Measurements from ENCODE around the gene TYMP.

Gene TYMP

DNA sequence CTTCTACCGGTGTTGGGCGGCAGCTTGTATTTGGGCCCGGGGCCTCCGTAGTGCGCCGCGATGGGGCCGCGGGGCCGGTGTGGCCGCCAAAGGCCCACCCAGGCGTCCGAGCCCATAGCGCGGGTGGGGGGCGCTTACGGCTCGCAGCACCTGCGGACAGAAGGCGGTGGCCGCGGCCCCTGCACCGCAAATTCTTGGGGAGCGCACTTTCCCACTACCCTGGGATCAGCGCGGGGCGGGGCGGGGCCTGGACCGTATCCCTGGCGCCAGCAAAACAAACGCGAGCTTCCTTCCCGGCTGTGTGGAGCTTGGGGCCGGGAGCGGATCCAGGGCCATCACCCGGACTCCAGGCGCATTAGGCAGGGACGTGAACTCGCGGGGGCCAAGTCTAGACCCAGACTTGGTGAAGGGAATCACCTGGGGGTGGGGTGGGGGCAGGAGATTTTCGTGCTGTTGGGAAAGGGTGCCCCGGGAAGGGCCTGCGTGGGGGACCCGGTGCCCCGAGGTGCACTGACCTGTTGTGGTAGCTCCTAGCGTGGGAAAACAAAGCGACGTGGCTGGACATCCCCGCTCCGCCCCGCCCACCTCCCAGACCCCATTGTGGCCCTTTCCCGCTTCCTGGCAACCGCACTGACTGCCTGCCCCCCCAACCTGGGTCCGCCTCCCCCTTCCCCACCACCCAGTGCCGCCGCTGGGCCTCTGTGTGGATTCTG is 2.3 kb upstream of the TYMP start (continued):
- TF ChIP-seq, protein P1, sequence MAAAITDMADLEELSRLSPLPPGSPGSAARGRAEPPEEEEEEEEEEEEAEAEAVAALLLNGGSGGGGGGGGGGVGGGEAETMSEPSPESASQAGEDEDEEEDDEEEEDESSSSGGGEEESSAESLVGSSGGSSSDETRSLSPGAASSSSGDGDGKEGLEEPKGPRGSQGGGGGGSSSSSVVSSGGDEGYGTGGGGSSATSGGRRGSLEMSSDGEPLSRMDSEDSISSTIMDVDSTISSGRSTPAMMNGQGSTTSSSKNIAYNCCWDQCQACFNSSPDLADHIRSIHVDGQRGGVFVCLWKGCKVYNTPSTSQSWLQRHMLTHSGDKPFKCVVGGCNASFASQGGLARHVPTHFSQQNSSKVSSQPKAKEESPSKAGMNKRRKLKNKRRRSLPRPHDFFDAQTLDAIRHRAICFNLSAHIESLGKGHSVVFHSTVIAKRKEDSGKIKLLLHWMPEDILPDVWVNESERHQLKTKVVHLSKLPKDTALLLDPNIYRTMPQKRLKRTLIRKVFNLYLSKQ (tag by site-specific recombination; IDR thresholded peaks at IDR 0.05; ENCODE audit: borderline replicate concordance): no peak
- no peak for TF ChIP-seq ZNF548 (tag by site-specific recombination; IDR thresholded peaks at IDR 0.05)
- TF ChIP-seq, protein P2, sequence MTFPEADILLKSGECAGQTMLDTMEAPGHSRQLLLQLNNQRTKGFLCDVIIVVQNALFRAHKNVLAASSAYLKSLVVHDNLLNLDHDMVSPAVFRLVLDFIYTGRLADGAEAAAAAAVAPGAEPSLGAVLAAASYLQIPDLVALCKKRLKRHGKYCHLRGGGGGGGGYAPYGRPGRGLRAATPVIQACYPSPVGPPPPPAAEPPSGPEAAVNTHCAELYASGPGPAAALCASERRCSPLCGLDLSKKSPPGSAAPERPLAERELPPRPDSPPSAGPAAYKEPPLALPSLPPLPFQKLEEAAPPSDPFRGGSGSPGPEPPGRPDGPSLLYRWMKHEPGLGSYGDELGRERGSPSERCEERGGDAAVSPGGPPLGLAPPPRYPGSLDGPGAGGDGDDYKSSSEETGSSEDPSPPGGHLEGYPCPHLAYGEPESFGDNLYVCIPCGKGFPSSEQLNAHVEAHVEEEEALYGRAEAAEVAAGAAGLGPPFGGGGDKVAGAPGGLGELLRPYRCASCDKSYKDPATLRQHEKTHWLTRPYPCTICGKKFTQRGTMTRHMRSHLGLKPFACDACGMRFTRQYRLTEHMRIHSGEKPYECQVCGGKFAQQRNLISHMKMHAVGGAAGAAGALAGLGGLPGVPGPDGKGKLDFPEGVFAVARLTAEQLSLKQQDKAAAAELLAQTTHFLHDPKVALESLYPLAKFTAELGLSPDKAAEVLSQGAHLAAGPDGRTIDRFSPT (tag by site-specific recombination; IDR thresholded peaks at IDR 0.05): no peak

- H3K9me3 ChIP-seq (ENCODE audit: control insufficient read depth, insufficient read depth, low read depth, low read length): no peaks in the 10 kb centered on the region
- no peak overlapping the region for H3K4me3 ChIP-seq (ENCODE audit: low read depth, low read length)
- no peaks in the 10 kb centered on the region; the same call in 1 of the 2 replicates for H3K4me1 ChIP-seq (ENCODE audit: control insufficient read depth, insufficient read depth, low read length)
- POLR2A ChIA-PET: interaction anchor here (0.7 kb wide), 1 partner anchor 58 kb away, joined by 3 read pairs; no protein-coding TSS in a partner anchor
- TF ChIP-seq MZF1 (tag by site-specific recombination; IDR thresholded peaks at IDR 0.05; ENCODE audit: borderline replicate concordance): no peak
- TF ChIP-seq KLF9 (tag by site-specific recombination; IDR thresholded peaks at IDR 0.05; ENCODE audit: low read depth): no peak
- no peak for TF ChIP-seq ZNF707 (tag by site-specific recombination; IDR thresholded peaks at IDR 0.05)
- TF ChIP-seq, protein P3, sequence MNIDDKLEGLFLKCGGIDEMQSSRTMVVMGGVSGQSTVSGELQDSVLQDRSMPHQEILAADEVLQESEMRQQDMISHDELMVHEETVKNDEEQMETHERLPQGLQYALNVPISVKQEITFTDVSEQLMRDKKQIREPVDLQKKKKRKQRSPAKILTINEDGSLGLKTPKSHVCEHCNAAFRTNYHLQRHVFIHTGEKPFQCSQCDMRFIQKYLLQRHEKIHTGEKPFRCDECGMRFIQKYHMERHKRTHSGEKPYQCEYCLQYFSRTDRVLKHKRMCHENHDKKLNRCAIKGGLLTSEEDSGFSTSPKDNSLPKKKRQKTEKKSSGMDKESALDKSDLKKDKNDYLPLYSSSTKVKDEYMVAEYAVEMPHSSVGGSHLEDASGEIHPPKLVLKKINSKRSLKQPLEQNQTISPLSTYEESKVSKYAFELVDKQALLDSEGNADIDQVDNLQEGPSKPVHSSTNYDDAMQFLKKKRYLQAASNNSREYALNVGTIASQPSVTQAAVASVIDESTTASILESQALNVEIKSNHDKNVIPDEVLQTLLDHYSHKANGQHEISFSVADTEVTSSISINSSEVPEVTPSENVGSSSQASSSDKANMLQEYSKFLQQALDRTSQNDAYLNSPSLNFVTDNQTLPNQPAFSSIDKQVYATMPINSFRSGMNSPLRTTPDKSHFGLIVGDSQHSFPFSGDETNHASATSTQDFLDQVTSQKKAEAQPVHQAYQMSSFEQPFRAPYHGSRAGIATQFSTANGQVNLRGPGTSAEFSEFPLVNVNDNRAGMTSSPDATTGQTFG (tag by site-specific recombination; IDR thresholded peaks at IDR 0.05; ENCODE audit: borderline replicate concordance): no peak
- TF ChIP-seq ZNF132 (tag by site-specific recombination; IDR thresholded peaks at IDR 0.05; ENCODE audit: borderline replicate concordance): no peak
- TF ChIP-seq KLF1 (tag by site-specific recombination; IDR thresholded peaks at IDR 0.05): no peak
- TF ChIP-seq ZNF660 (tag by site-specific recombination; IDR thresholded peaks at IDR 0.05): no peak
- TF ChIP-seq ZNF223 (tag by site-specific recombination; IDR thresholded peaks at IDR 0.05): no peak
- no peak for TF ChIP-seq ZNF114 (tag by site-specific recombination; IDR thresholded peaks at IDR 0.05)
- TF ChIP-seq ZNF449 (tag by site-specific recombination; IDR thresholded peaks at IDR 0.05): no peak
- no peak for TF ChIP-seq PRDM1 (tag by site-specific recombination; IDR thresholded peaks at IDR 0.05)
- CTCF ChIA-PET: no interaction called here
- no peaks in the 10 kb centered on the region for H3K36me3 ChIP-seq (ENCODE audit: control insufficient read depth in 2 of 2, insufficient read depth in 1 of 2, low read length in 2 of 2)
- no peak overlapping the region for H3K27ac ChIP-seq (ENCODE audit: extremely low read depth, low read depth, low read length)
Observed at GRCh38 chr22:50531546-50531961, 1.7 kb upstream of the TYMP start.
